ENCODE measurements around the gene MAF. TPM values are rescaled to one million over a fixed set of nuclear protein-coding genes. Genes with fewer than 3 reads are reported as not detected.

The MAF gene
- polyA plus RNA-seq, 3 donors = 0.03 to 0.92 TPM; not detected in 1

GRCh38 chr16:79587296-79587695, 13.2 kb downstream of the MAF start:
- Mint-ChIP-seq H3K9me3 (peaks cover 0 to 4% (median 0%) of the 10 kb centered on the region in 7 donors), H3K27me3 (ENCODE audit: low read depth in 3 of 3) (peaks cover 38 to 53% (median 47%) of the 10 kb centered on the region in 3 donors), H3K36me3 (no peaks in the 10 kb centered on the region), H3K4me1 (peaks cover 5% of the 10 kb centered on the region), H3K27ac (no peak overlapping the region), H3K4me3 (no peak overlapping the region)
- no peak overlapping the region for H3K4me2 ChIP-seq (replicated peaks; ENCODE audit: extremely low read depth, low read length, poor library complexity, severe bottlenecking)
- WGBS (ENCODE audit: insufficient coverage) = no CpG with 5 or more reads among the region's 6 CpGs
- no peaks in the 10 kb centered on the region for H3K9me3 ChIP-seq (replicated peaks in 1 of 2; ENCODE audit: control insufficient read depth in 1 of 2, insufficient read depth in 1 of 2, low read length in 2 of 2)
- no peaks in the 10 kb centered on the region for H3K36me3 ChIP-seq (replicated peaks in 1 of 2; ENCODE audit: control insufficient read depth in 1 of 2, insufficient read depth in 2 of 2, low read length in 2 of 2)
- no peaks in the 10 kb centered on the region for H3K79me2 ChIP-seq (ENCODE audit: insufficient read depth, low read length)
- no peak for DNase-seq
- no peaks in the 10 kb centered on the region for H4K20me1 ChIP-seq (ENCODE audit: insufficient read depth, low read length)
- TF ChIP-seq CTCF (IDR thresholded peaks at IDR 0.05) = no peak
- H3K27me3 ChIP-seq (ENCODE audit: control insufficient read depth in 2 of 2, insufficient read depth in 2 of 2, low read length in 2 of 2) = peaks cover 47 to 52% of the 10 kb centered on the region in 2 donors
- H3K4me1 ChIP-seq (ENCODE audit: control insufficient read depth in 1 of 2, insufficient read depth in 2 of 2, low read length in 2 of 2) = no peaks in the 10 kb centered on the region
- intact Hi-C loops (cut with micrococcal nuclease) = no loop called here
- H3K27ac ChIP-seq (ENCODE audit: low read depth in 1 of 2, low read length in 2 of 2) = no peak overlapping the region
- H2AFZ ChIP-seq (ENCODE audit: insufficient read depth, low read depth, low read length, poor library complexity, severe bottlenecking) = no peak overlapping the region
- no peak overlapping the region for H3K9ac ChIP-seq (ENCODE audit: insufficient read depth, low read length, poor library complexity, severe bottlenecking)
- no peak overlapping the region for H3K4me3 ChIP-seq (replicated peaks in 1 of 3; ENCODE audit: low read depth in 2 of 3, low read length in 3 of 3)

DNA sequence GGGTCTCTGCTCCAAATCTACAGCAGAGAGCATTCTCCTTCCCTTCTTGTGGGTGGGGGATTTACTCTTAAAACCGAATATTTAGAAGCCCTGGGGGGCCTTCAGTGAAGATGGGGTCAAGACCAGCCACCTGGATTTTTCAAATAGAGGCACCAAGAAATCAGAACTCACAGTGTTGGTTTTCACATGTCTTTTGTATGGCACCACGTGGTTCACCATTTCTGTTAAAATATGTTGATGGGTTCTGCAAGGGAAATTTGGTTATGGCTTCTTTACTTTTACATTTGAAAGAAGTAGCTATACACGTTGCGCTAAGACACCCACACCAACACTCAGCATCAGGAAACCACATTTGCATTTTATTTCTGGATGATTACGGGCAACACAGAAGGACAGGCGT, 17.7 kb downstream of the MAF start:
- H3K79me2 ChIP-seq (ENCODE audit: insufficient read depth, low read length) = no peaks in the 10 kb centered on the region
- Mint-ChIP-seq H3K4me3 (no peak overlapping the region), H3K4me1 (no peaks in the 10 kb centered on the region), H3K9me3 (peaks cover 0 to 1% (median 0%) of the 10 kb centered on the region in 7 donors), H3K36me3 (no peaks in the 10 kb centered on the region), H3K27ac (no peak overlapping the region), H3K27me3 (ENCODE audit: low read depth in 3 of 3) (peaks cover 14 to 41% (median 18%) of the 10 kb centered on the region in 3 donors)
- no peak overlapping the region for H3K9ac ChIP-seq (ENCODE audit: insufficient read depth, low read length, poor library complexity, severe bottlenecking)
- H3K4me3 ChIP-seq (replicated peaks in 1 of 3; ENCODE audit: low read depth in 2 of 3, low read length in 3 of 3) = no peak overlapping the region
- peaks cover 30 to 35% of the 10 kb centered on the region in 2 donors for H3K27me3 ChIP-seq (ENCODE audit: control insufficient read depth in 2 of 2, insufficient read depth in 2 of 2, low read length in 2 of 2)
- no peaks in the 10 kb centered on the region for H3K36me3 ChIP-seq (replicated peaks in 1 of 2; ENCODE audit: control insufficient read depth in 1 of 2, insufficient read depth in 2 of 2, low read length in 2 of 2)
- no peaks in the 10 kb centered on the region for H3K9me3 ChIP-seq (replicated peaks in 1 of 2; ENCODE audit: control insufficient read depth in 1 of 2, insufficient read depth in 1 of 2, low read length in 2 of 2)
- H2AFZ ChIP-seq (ENCODE audit: insufficient read depth, low read depth, low read length, poor library complexity, severe bottlenecking) = no peak overlapping the region
- intact Hi-C loops (cut with micrococcal nuclease) = no loop called here
- no peaks in the 10 kb centered on the region for H3K4me1 ChIP-seq (ENCODE audit: control insufficient read depth in 1 of 2, insufficient read depth in 2 of 2, low read length in 2 of 2)
- no peak for DNase-seq
- TF ChIP-seq CTCF (IDR thresholded peaks at IDR 0.05) = no peak
- WGBS (ENCODE audit: insufficient coverage) = no CpG with 5 or more reads among the region's 6 CpGs
- H4K20me1 ChIP-seq (ENCODE audit: insufficient read depth, low read length) = no peaks in the 10 kb centered on the region
- H3K27ac ChIP-seq (ENCODE audit: low read depth in 1 of 2, low read length in 2 of 2) = no peak overlapping the region
- no peak overlapping the region for H3K4me2 ChIP-seq (replicated peaks; ENCODE audit: extremely low read depth, low read length, poor library complexity, severe bottlenecking)
